PC-9 (cell line): ENCODE data around the gene FBXO24. TPM values are rescaled to one million over a fixed set of nuclear protein-coding genes. Genes with fewer than 3 reads are reported as not detected.

Experiments used
- BruUV-seq: library from RNA; stranded (reverse); fragments of 400-500 nt; replicated peaks from 2 replicates; lab custom pipeline; 2021; lab: Mats Ljungman, UMichigan
- CTCF ChIA-PET: fragments of 300-600 bp; sonication (Branson Sonifier 250); formaldehyde crosslinking; loops from one replicate; lab custom pipeline; 2022; ENCODE audit warnings: antibody characterized with exemption; lab: Charles Lee
- POLR2A ChIA-PET: fragments of 300-600 bp; sonication (Branson Sonifier 250); formaldehyde crosslinking; loops from one replicate; lab custom pipeline; 2022; ENCODE audit warnings: antibody characterized with exemption; ENCODE audit not compliant: unreplicated experiment; lab: Charles Lee
- DNase-seq, 2 experiments: peaks; one replicate each; pipeline versions ENCODE4 v3.0.0 to v3.0.0-alpha.2; 2015 to 2022; ENCODE audit warnings: mixed read lengths in 1 of 2
- H2AFZ ChIP-seq: fragments of 200-600 bp; sonication (generic); 2 replicates; pipeline ENCODE4 v1.8.1; 2017; ENCODE audit warnings: antibody characterized with exemption
- H3F3A ChIP-seq: fragments of 200-600 bp; sonication (generic); 2 replicates; pipeline ENCODE4 v1.8.1; 2017; ENCODE audit warnings: antibody characterized with exemption, mild to moderate bottlenecking, low read depth; ENCODE audit not compliant: insufficient read depth
- H3K27ac ChIP-seq: fragments of 200-600 bp; sonication (generic); 2 replicates; pipeline ENCODE4 v1.6.1; 2016; ENCODE audit warnings: mixed run types
- H3K27me3 ChIP-seq: fragments of 200-600 bp; sonication (generic); 2 replicates; pipeline ENCODE4 v1.6.1; 2016; ENCODE audit warnings: low read depth, mixed run types; ENCODE audit not compliant: insufficient read depth
- H3K36me3 ChIP-seq: fragments of 200-600 bp; sonication (generic); 2 replicates; pipeline ENCODE4 v1.6.1; 2016; ENCODE audit warnings: low read depth, mixed run types
- H3K4me1 ChIP-seq: fragments of 200-600 bp; sonication (generic); replicated peaks from 2 replicates; pipeline ENCODE4 v1.6.1; 2016; ENCODE audit warnings: mixed run types; ENCODE audit not compliant: insufficient read depth
- H3K4me2 ChIP-seq: fragments of 200-600 bp; sonication (generic); 2 replicates; pipeline ENCODE4 v1.6.1; 2017; ENCODE audit warnings: mixed run types
- H3K4me3 ChIP-seq: fragments of 200-600 bp; sonication (generic); 2 replicates; pipeline ENCODE4 v1.6.1; 2016; ENCODE audit warnings: mixed run types
- H3K79me2 ChIP-seq: fragments of 200-600 bp; sonication (generic); 2 replicates; pipeline ENCODE4 v1.6.1; 2017; ENCODE audit warnings: low read depth, mixed run types
- H3K9me2 ChIP-seq: fragments of 200-600 bp; sonication (generic); 2 replicates; pipeline ENCODE4 v1.8.1; 2017; ENCODE audit warnings: mild to moderate bottlenecking; ENCODE audit not compliant: insufficient read depth
- H3K9me3 ChIP-seq: fragments of 200-600 bp; sonication (generic); 2 replicates; pipeline ENCODE4 v1.8.1; 2016; ENCODE audit warnings: low read depth; ENCODE audit not compliant: insufficient read depth
- H4K20me1 ChIP-seq: fragments of 200-600 bp; sonication (generic); 2 replicates; pipeline ENCODE4 v1.8.1; 2017; ENCODE audit not compliant: insufficient read depth
- EZH2 ChIP-seq: fragments of 200-600 bp; sonication (generic); IDR thresholded peaks from 2 replicates; pipeline ENCODE4 v1.8.0; 2017; ENCODE audit warnings: antibody characterized with exemption, low read depth
- intact Hi-C: fragments of 100-400 bp; cut with micrococcal nuclease; formaldehyde crosslinking; loops from one replicate; pipeline ENCODE4 v1.10.0; 2022; ENCODE audit not compliant: unreplicated experiment
- total RNA-seq: library from RNA; stranded (reverse); gene quantifications from 2 replicates; pipeline ENCODE4 v1.2.3, GENCODE V29; 2021
- TF ChIP-seq, protein P1 (sequence below): fragments of 200-600 bp; sonication (generic); conservative IDR thresholded peaks from 2 replicates; pipeline ENCODE4 v1.6.1; 2017; ENCODE audit warnings: mixed run types, antibody characterized with exemption, mild to moderate bottlenecking, moderate library complexity

Gene FBXO24
- total RNA-seq, 1 experiment from 2014 or later, result 2.7 TPM

- CTCF ChIA-PET, result interaction anchor here (0.6 kb wide), 1 partner anchor 163 kb away, joined by 3 read pairs; no protein-coding TSS in a partner anchor
- intact Hi-C loops, result no loop called here
- Histone ChIP-seq H3K9me2 (no peaks in the 10 kb centered on the region), H3K36me3 (no peaks in the 10 kb centered on the region), H3K9me3 (no peaks in the 10 kb centered on the region), H3K27ac (no peak overlapping the region), H2AFZ (no peak overlapping the region), H3F3A (peaks cover 5% of the 10 kb centered on the region; the same call in 1 of the 2 replicates), H3K4me2 (no peak overlapping the region), H3K4me1 (no peaks in the 10 kb centered on the region), H3K4me3 (no peak overlapping the region), H4K20me1 (no peaks in the 10 kb centered on the region), H3K79me2 (no peaks in the 10 kb centered on the region), H3K27me3 (no peaks in the 10 kb centered on the region)
- BruUV-seq, result no TSS peak
- DNase-seq, result no peak
- TF ChIP-seq EZH2, result no peak
- TF ChIP-seq, protein P1, sequence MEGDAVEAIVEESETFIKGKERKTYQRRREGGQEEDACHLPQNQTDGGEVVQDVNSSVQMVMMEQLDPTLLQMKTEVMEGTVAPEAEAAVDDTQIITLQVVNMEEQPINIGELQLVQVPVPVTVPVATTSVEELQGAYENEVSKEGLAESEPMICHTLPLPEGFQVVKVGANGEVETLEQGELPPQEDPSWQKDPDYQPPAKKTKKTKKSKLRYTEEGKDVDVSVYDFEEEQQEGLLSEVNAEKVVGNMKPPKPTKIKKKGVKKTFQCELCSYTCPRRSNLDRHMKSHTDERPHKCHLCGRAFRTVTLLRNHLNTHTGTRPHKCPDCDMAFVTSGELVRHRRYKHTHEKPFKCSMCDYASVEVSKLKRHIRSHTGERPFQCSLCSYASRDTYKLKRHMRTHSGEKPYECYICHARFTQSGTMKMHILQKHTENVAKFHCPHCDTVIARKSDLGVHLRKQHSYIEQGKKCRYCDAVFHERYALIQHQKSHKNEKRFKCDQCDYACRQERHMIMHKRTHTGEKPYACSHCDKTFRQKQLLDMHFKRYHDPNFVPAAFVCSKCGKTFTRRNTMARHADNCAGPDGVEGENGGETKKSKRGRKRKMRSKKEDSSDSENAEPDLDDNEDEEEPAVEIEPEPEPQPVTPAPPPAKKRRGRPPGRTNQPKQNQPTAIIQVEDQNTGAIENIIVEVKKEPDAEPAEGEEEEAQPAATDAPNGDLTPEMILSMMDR, result no peak
- POLR2A ChIA-PET, result interaction anchor here (0.6 kb wide), 1 partner anchor 33 kb away, joined by 7 read pairs; no protein-coding TSS in a partner anchor
These were observed 34.7 kb downstream of the FBXO24 start for GRCh38 chr7:100620804-100621203.

- no peaks in the 10 kb centered on the region for H3K9me3 ChIP-seq
- intact Hi-C loops, result no loop called here
- H3K27me3 ChIP-seq, result no peaks in the 10 kb centered on the region
- POLR2A ChIA-PET, result interaction anchor here (0.7 kb wide), 1 partner anchor 48 kb away, joined by 3 read pairs; no protein-coding TSS in a partner anchor
- H3K4me1 ChIP-seq, result peaks cover 4% of the 10 kb centered on the region; the same call in 1 of the 2 replicates
- H3K9me2 ChIP-seq, result no peaks in the 10 kb centered on the region
- no peak overlapping the region for H2AFZ ChIP-seq
- H3K4me2 ChIP-seq, result no peak overlapping the region
- H3K79me2 ChIP-seq, result no peaks in the 10 kb centered on the region
- TF ChIP-seq EZH2, result no peak
- TF ChIP-seq, protein P1, result no peak
- no peaks in the 10 kb centered on the region for H4K20me1 ChIP-seq
- peaks cover 7% of the 10 kb centered on the region; the same call in 1 of the 2 replicates for H3F3A ChIP-seq
- BruUV-seq, result no TSS peak
- CTCF ChIA-PET, result no interaction called here
- H3K4me3 ChIP-seq, result no peak overlapping the region
- DNase-seq, result no peak
- no peaks in the 10 kb centered on the region for H3K36me3 ChIP-seq
- no peak overlapping the region for H3K27ac ChIP-seq
These were observed 35.4 kb downstream of the FBXO24 start for GRCh38 chr7:100621554-100621953.

DNA sequence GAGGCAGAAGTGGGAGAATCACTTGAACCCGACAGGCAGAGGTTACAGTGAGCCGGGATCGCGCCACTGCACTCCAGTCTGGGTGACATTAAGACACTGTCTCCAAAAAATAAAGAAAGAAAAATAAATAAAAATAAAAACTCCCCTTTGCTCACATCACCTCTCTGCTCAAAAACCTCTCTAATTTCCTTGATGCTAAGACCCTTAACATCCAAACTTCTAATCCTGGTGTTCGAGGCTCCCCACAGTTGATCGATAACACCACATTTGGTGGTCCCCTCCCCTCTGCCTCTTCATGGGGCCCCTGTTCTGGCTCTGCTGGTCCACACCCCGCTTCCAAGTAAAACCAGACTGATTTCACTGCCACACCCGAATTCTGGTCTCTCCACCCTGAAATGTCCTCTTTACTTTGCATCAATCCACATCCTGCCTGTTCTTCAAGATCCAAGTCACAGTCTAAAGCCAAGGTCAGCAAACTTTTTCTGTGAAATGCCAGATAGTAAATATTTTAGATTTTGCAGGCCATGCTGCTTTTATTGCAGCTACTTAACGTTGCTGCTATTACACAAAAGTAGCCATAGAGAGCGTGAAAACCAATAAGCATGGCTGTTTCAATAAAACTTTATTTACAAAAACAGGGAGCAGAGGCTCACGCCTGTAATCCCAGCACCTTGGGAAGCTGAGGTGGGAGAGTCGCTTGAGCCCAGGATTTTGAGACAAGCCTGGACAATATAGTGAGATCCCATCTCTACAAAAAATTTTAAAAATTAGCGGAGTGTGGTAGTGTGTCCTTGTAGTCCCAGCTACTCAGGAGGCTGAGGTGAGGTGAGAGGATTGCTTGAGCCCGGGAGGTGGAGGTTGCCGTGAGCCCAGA, 38.1 kb downstream of the FBXO24 start:
- Histone ChIP-seq H3K27ac (no peak overlapping the region), H3K4me1 (peaks cover 9% of the 10 kb centered on the region; the same call in 1 of the 2 replicates), H3K36me3 (no peaks in the 10 kb centered on the region), H3K4me2 (no peak overlapping the region), H3F3A (peaks cover 12% of the 10 kb centered on the region; the same call in 1 of the 2 replicates), H3K9me3 (no peaks in the 10 kb centered on the region), H2AFZ (no peak overlapping the region), H3K79me2 (no peaks in the 10 kb centered on the region), H3K4me3 (no peak overlapping the region), H4K20me1 (no peaks in the 10 kb centered on the region), H3K9me2 (no peaks in the 10 kb centered on the region), H3K27me3 (no peaks in the 10 kb centered on the region)
- TF ChIP-seq, protein P1, result no peak
- no peak for TF ChIP-seq EZH2
- BruUV-seq, result no TSS peak
- POLR2A ChIA-PET, result interaction anchor here (0.6 kb wide), 1 partner anchor 19 kb away, joined by 4 read pairs; no protein-coding TSS in a partner anchor
- no peak for DNase-seq
- CTCF ChIA-PET, result interaction anchor here (0.6 kb wide), 1 partner anchor 11 kb away, joined by 3 read pairs; no protein-coding TSS in a partner anchor
- intact Hi-C loops, result no loop called here
